ENCODE data around the gene TTC23L.
A peak's percentile ranks its signal among the peaks of the same experiment; 100 is the strongest.

The TTC23L gene

DNA sequence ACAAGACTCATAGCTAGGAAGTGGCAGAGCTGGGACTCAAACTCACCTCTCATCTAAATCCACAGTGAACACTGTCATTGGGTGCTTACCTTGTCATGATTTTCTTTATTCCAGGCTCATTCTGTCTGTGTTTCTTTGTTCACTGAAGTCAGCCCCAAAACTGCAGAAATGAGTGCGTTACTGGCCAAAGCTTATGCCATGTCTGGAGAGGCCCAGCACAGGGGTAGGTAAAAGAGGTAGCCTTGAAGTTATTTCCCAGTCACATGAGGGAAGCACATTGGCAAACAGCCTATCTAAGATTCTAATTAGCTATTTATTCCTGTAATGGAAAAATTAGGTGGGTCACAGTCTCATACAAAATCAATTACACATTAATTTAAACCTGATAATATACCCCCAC is 29.8 kb downstream of the TTC23L start:
- peak in 3 of 56 donors; percentile 4 to 18 (median 16) for DNase-seq

DNA sequence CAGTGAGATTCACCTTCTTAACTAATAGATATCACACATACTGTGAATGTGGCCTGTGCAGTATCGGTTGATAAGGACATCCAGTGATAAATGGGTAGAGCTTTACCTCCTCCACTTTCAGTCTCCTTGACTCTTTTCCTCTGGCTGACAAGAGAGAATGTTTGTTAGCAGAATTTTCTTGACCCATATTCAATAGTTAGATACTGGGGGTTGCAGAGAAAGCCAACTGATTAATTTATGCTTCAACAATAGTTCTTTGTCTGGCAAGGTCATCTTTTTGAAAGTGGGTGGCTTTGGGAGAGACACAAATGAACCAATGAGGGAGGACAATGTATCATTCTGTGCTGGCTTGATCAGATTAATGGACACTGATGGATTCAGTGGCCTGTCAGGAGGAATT is 30.3 kb downstream of the TTC23L start:
- DNase-seq, result peak in 9 of 56 donors; percentile 2 to 25 (median 4)

DNA sequence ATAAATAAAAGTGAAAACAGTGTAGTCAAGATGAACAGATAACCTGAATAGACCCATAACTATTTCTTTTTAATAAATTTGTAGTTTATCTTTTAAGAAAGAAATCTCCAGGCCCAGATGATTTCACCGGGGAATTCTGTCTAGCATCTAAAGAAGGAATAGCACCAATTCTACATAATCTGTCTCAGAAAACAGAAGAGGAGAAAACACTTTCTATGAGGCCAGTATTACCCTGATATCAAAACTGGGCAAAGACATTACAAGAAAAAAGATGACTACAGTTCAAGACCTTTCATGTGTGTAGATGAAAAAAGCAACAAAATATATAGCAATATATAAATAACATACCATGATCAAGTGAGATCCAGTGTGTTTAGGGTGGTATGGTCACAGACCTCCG is 31.4 kb downstream of the TTC23L start:
- no peak for DNase-seq

DNA sequence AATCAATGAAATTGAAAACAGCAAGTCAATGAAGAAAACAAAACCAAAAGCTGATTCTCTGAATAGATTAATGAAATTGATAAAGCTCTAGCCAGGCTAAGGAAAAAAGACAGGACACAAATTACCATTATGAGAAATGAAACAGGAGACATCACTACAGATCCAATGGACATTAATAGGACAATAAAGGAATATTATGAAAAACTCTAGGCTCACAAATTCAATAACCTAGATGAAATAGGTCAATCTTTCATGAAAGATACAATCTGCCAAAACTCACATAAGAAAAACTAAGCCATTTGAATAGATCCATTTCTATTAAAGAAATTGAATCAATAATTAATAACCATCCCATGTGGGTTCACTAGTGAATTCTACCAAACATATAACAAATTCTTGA is 37.3 kb downstream of the TTC23L start:
- no peak for DNase-seq

DNA sequence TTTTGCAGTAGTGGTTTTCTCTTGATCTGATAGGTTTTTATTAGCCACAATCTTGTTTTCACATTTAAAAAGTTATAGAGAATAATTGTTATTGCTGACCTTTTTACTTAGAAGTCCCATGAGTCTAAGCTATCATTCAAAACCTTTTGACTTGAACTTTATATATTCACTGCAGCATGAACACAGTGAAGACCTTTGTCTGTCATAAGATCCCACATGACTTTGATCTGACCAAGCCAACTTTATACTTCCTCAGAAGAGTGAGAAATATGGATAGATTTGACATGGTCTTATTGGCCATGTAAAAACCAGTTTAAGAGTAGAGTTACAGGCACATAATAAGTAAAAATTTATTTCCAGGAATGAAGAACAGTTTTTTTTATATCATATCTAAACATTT is 42.3 kb downstream of the TTC23L start:
- DNase-seq, result no peak

DNA sequence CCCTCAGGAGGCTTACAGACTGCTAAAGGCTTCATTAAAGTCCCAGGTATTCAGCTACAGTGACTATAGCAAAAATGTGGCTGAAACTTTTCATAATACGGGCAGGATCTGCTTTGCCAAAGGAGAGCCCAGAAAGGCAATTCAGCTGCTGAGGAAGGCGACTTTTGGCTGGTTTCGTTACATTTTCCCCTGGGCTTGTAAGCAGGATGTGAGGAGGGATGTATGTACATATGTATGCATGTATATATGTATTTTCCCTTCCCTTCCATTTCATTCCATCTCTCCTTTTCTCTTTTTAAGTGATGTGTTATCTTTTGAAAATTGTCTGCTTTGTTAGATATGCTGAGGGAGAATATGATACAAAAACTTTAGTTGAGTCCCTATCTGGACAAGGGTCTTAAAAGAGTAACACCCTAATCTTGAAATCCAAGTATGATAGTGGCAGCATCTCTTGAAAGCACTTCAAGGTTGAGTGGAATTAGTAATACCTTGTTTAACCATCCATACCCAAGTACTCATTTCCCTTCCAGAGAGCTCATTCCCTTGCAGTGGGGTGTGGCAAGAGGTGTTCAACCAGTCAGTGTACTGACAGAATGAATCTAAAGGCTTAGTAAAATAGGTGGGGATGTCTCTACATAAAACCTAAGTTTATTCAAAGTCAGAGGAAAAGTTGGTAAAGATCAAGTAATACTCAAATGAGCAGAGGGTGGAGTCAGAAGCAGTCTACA is 47.6 kb downstream of the TTC23L start:
- no peak for DNase-seq

DNA sequence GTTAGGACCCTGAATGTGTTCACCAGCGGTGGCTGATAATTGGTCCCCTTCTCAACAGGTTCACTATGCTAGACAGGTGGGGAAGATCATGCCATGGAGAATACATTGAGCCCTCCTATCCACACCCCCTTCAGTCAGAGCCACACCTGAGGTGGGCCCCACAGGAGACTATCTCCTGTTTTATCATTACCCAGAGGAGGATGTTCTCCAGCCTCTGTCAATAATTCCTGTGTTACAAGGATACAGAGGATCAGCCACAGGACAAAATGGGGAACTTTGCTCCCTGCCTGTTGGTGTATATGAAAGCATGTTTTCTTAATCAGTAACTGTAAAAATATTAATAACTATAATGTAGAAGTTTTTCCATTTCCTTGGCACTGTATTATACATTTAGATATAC is 50.4 kb downstream of the TTC23L start:
- no peak for DNase-seq

DNA sequence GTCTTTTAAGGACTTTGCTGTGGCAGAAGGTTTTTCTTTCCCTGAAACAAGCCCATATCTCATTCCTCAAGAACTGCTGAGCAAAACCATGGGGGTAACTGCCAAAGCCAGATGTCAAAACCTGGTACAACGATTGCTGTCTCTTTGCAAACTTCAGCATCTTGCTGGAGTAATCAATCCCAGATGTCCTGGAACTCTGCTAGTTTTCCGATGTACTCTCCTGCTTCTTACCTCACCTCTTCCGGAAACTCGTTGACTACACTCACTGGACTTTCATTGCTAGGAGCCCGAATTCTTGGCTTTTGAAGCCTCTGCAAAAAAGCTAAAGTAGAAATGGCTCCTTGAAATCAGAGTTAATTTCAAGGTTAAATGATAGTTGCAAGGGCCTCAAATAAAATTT is 53.0 kb downstream of the TTC23L start:
- no peak for DNase-seq

DNA sequence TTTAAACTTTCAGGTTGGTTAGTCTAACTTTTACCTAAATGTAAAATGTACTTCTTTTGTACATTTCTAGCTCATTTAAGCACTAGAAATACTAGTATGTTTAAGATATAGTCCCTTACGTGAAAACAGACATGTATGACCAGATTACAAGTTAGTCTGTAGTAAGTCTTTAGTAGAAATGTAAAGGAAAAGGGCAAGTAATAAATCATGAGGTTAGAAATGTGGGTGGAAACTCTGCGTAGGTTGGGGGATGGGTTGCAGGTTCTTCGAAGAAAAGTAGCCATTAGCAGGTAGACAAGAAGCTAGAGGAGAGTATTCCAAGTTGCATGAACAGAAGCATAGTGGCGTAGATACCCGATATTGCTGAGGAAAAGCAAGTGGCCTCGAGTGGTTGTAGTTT is 53.5 kb downstream of the TTC23L start:
- DNase-seq, result no peak

DNA sequence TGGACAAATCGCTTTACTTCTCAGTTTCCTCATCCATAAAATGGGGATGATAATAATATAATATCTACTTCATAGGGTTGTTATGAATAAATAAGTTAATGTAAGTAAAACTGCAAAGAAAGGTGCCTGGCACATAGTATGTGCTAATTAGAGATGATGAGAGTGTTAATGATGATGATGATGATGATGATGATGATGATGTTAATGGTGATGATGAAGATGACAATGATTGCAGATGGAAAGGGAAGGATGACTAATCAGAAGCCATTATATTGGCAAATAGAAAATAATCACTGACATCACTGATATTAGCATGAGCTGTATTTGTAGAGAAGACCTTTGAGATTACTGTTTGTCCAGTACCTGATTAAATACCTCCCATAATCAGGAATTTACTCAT is 55.8 kb downstream of the TTC23L start:
- no peak for DNase-seq

DNA sequence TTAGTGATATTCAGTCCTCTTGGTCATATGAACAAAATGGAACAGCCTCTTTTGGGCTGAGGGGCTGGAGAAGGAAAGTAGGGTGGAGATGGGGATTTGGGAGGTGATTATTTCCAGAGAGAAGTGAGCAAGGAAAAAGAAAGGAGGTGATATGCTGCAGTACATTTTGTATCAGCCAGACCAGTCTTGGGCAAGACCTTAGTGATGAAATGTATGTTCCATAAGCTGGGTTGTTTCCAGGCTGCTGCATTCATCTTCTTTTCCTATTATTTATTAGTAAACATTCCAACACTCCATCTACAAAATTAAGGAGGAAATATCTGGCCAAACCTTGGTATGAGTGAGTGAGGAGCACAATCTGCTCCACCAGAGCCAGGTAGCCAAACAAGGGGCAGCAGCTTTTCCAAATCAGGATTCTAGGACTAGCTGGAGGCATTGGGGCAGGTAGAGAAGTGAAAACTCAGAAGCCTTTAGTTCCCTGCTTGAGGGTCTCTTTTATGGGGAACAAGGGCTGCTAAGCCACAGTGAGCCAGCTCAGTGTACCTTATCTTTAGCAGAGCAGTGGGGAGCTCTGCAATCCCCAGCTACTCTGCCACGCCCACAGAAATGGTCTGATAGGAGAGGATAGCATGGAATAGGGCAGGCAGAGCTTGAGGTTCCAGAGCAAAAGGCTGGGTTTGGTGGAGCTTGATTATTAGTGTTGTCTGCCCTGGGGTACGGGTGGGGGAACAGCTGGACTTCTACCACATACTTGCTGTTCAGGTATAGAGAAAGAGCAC is 56.9 kb downstream of the TTC23L start:
- DNase-seq, result no peak

DNA sequence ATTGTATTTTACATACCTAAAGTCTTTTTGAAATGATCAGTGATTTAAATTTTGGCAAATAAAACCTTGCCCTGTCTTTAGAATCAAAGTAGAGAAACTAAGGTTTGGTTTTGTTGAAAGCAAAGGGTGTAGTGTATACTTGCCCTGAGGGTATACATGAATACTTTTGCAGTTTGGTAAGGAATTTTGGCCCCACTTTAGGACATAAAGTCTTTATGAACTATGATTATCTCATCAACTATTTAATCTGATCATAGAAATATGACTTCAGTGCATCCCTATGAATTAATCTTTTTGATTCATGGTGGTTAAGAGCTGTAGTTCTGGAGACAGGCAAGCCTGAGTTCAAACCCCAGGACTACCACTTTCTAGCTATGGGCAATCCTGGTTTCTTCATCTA is 58.7 kb downstream of the TTC23L start:
- DNase-seq, result no peak

DNA sequence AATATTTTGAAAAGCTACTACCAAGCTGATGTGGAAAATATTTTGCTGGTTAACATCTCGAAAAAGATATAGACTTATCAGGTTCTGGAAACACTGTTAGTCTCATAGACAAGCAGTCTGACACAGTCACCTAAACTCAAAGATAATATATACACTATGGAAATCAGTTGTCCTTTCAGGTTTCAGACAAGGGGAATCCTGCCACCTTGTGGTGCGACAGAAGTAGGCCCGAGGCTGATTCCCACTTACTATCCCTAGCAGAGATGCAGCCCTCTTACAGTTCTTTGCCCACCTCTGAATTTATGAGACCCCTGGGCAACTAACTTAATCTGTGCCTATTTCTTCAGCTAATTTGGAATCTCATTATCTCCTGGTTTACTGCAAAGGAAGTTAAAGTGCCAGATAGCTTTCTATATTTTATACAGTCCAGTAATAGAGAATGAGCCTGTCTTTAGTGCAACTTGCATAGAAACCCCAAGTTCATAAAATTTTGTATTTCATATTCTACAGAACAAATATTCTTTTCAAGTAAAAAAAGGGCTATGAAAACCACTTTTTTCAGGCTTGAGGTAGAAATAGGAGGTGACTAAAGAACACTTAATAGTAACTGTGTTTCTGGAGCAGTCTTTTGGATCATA is 59.4 kb downstream of the TTC23L start:
- DNase-seq, result peak in 50 of 56 donors; percentile 1 to 84 (median 42)

DNA sequence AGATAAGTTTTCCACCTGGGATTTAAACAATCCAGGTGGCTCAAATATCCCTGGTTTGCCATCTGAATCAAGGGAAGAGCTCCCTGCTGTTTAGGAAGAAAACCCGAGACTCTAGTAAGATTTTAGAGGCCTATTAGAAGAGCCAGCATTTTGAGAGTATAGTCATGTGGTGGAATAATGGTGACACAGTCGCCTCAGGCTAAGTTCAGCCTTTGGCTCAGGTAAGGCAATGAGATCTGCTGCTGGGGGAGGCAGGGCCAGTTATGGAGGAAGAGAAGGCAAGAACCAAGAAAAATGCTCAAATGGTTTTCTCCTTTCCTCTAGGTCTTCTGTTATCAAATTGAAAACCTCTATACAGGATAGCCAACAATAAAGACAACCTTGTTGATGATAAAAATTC is 60.1 kb downstream of the TTC23L start:
- DNase-seq, result no peak

DNA sequence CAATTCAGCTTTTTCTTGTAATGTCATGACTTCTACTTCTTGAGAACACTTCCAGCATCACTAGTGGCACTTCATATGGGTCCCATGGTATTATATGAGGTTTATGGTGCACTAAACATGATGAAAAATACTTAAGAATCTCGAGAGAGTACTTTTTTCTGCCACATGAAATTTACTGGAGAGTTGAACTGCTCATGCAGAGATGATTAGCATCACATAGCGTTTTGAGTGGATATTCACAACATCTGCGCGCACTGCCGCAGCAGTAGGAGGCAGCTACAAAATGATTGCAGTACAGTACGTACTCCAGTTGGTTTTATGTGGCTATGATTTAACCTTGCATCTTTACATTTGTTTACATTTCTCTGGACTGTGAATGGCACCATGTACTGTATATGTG is 61.7 kb downstream of the TTC23L start:
- no peak for DNase-seq

DNA sequence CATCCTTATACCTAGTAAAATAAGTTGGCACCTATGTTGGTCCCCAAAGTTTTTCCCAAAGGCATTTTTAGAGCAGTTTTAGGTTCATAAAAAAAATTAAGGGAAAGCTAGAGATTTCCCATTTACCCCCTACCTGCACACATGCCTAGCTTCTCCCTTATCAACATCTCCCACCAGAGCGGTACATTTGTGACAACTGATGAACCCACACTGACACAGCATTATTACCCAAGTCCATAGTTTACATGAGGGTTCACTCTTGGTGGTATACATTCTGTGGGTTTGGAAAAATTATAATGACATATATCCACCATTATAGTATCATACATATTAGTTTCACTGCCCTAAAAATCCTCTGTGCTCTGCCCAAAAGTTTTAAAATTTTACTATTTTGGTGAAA is 64.3 kb downstream of the TTC23L start:
- no peak for DNase-seq

DNA sequence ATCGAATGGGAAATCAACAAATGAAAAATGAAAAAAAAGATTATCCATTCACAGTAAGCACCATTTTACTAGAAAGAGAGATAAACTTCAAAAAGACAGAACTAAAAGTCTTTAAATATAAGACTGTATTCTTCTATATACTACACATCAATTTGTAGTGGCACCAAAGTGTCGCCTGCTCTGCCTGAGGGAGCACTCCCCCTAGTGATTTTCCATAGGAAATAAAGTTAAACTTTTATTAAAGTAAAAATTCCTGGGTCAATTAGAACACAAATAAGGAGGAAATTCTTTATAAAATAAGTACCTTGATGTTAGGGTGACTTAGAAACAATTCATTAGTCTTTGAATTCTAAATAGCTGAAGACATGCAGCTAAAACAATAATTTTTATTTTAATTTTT is 66.6 kb downstream of the TTC23L start:
- DNase-seq, result peak in 1 of 56 donors; percentile 12

DNA sequence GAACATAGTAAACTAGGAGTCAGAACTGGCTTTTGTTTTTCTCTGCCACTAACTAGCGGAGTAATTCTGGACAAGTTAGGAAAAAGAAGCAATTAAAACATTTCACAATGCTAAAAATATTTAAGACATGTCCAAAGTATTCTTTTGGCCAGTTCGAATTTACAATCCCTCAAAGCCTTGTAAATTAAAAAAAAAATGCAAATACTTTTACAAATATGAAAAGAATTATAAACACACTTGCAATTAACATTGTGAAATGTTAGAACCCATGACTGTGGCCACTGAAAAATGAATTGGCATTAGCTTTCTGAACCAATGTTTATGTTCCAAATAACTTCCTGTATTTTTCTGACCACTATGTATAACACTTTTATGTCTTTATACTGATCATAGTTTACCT is 74.1 kb downstream of the TTC23L start:
- DNase-seq, result no peak

DNA sequence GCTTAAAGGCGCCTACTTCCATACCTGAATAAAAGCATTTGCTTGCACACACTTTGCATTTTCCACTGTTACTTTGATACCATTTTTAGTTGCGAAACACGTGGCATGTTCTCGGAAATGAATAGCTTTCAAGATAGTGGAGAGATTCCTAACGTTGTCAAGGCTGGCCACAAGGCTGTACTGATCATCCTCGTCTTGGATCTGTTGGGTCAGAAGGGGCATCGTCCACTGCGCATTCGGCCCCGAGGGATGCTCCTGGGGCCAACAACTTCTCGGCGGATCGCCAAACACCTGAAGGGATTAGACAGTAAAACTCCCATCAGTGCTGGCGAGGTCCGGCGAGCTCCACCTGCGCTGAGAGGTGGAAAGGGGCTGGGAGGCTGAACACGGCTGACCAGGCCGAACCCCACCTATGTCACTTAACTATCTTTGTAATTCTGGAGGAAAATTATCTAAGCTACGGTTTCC is 75.7 kb downstream of the TTC23L start:
- peak in 17 of 56 donors; percentile 3 to 56 (median 21) for DNase-seq

DNA sequence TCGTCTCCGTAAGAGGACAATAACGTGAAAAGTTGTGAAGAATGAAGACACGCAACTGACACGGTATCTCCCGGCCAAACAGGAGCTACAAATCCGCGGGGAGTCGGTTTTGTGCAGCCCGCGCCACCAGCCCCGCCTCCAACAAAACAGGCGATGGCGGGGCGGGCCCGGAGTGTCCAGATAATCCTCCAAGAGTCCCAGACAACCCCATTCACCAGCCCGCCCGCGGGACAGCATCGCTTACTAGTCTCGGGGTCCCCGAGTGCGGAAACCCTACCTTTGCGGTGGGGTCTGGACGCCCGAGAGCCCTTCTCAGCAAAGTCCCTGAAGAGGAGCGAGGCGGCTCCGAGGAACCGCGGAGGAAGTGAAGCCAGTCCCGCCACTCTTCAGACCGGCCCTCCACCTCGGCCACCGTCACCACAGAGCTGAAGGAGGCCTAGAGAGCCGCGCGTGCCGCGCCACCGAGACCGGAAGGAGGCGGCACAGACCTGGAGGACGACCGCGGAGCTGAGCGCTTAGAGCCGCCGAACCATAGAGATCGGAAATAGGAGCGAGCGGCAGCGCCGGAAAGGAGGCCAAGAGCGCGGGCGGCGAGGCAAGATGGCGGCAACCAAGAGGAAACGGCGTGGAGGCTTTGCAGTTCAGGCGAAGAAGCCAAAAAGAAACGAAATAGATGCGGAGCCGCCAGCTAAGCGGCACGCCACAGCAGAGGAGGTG is 76.3 kb downstream of the TTC23L start, which contains the start of the genes BRIX1 and RAD1:
BRIX1 (plus strand) TSS at position 573 of the 717 bp plus-strand sequence; CDS start at position 601, 28 bp downstream.
RAD1 (minus strand) TSS at position 366 of the 717 bp plus-strand sequence. CDS start 612 bp downstream, outside the sequence.
- peak; percentile 63 to 98 (median 94) for DNase-seq

DNA sequence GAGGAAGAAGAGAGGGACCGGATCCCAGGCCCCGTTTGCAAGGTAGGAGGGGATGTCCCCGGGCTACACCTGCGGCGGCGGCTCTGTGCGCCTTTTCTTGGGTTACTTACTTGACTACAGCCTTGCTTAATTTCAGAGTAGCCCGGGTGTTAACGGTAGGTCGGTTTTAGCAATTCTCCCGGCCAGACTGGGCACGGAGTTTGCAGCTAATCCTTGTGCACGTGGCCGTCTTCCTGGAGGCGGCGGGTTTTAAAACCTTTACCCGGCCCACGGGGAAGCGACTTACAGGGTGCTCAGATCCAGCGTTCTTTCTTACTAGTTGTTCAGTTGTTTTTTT is 76.9 kb downstream of the TTC23L start:
- peak in 2 of 56 donors; percentile 23 to 24 for DNase-seq

All from nucleus accumbens (tissue), 56 donors.